Epithelial cell of proximal tubule (primary cell): Measurements from ENCODE around the gene CPVL. TPM values are rescaled to one million over a fixed set of nuclear protein-coding genes. Genes with fewer than 3 reads are reported as not detected.

Experiments
- DNase-seq: peaks from one replicate; pipeline ENCODE4 v3.0.0-alpha.2; 2011; ENCODE audit warnings: low read depth
- H3K4me3 ChIP-seq: 2 replicates; pipeline ENCODE4 v1.5.1; 2011; ENCODE audit warnings: low read depth, mild to moderate bottlenecking, low read length
- CTCF ChIP-seq: conservative IDR thresholded peaks from 2 replicates; pipeline ENCODE4 v1.5.1; 2012; ENCODE audit warnings: low read depth, mild to moderate bottlenecking, low read length
- total RNA-seq: library from RNA; depleted of rRNA; stranded (reverse); fragments of >200 nt; gene quantifications from 2 replicates; pipeline ENCODE4 v1.2.3, GENCODE V29; 2015

Gene CPVL
- total RNA-seq, 1 donor from 2014 or later: 12.0 TPM

- no peak overlapping the region for H3K4me3 ChIP-seq
- TF ChIP-seq CTCF: no peak
- no peak for DNase-seq
These were observed 44.2 kb upstream of the CPVL start for GRCh38 chr7:29190349-29191045.

GRCh38 chr7:29189743-29190201 is 43.4 kb upstream of the CPVL start:
- DNase-seq: no peak
- H3K4me3 ChIP-seq: peak overlapping the region; percentile 21
- TF ChIP-seq CTCF: peak; percentile 93

- TF ChIP-seq CTCF: no peak
- no peak overlapping the region for H3K4me3 ChIP-seq
- DNase-seq: no peak
These were observed 39.3 kb upstream of the CPVL start for GRCh38 chr7:29185613-29186012.

GRCh38 chr7:29184599-29184998 is 38.3 kb upstream of the CPVL start:
- DNase-seq: no peak
- no peak overlapping the region for H3K4me3 ChIP-seq
- TF ChIP-seq CTCF: no peak

GRCh38 chr7:29179115-29179514 is 32.8 kb upstream of the CPVL start:
- no peak overlapping the region for H3K4me3 ChIP-seq
- no peak for TF ChIP-seq CTCF
- DNase-seq: no peak

- no peak overlapping the region for H3K4me3 ChIP-seq
- no peak for DNase-seq
- TF ChIP-seq CTCF: no peak
These were observed 31.7 kb upstream of the CPVL start for GRCh38 chr7:29177963-29178600.

GRCh38 chr7:29173458-29173857 is 27.1 kb upstream of the CPVL start:
- DNase-seq: no peak
- no peak overlapping the region for H3K4me3 ChIP-seq
- no peak for TF ChIP-seq CTCF
